ENCODE data around the gene ZNF385B.

Gene ZNF385B

GRCh38 chr2:179694963-179695362 lies 166.4 kb downstream of the ZNF385B start (continued):
- TF ChIP-seq GFI1B (tag by site-specific recombination; IDR thresholded peaks at IDR 0.05) (no peak), BCL11A (tag by site-specific recombination; IDR thresholded peaks at IDR 0.05; ENCODE audit: low read depth) (no peak), ZBTB44 (tag by site-specific recombination; IDR thresholded peaks at IDR 0.05) (no peak), EGR2 (tag by site-specific recombination; IDR thresholded peaks at IDR 0.05; ENCODE audit: low read depth) (no peak), ZNF18 (tag by site-specific recombination; IDR thresholded peaks at IDR 0.05) (no peak), ZNF148 (tag by site-specific recombination; IDR thresholded peaks at IDR 0.05; ENCODE audit: borderline replicate concordance) (no peak)

GRCh38 chr2:179692610-179693009 lies 168.8 kb downstream of the ZNF385B start:
- Histone ChIP-seq H3K27ac (ENCODE audit: extremely low read depth, low read depth, low read length) (no peak overlapping the region), H3K9me3 (ENCODE audit: control insufficient read depth, insufficient read depth, low read depth, low read length) (no peaks in the 10 kb centered on the region), H3K36me3 (ENCODE audit: control insufficient read depth in 2 of 2, insufficient read depth in 1 of 2, low read length in 2 of 2) (no peaks in the 10 kb centered on the region), H3K4me1 (ENCODE audit: control insufficient read depth, insufficient read depth, low read length) (no peaks in the 10 kb centered on the region), H3K4me3 (ENCODE audit: low read depth, low read length) (no peak overlapping the region)
- CTCF ChIA-PET, result interaction anchor here (0.5 kb wide), 1 partner anchor 1273 kb away, joined by 3 read pairs; no protein-coding TSS in a partner anchor
- POLR2A ChIA-PET, result no interaction called here
- TF ChIP-seq ZNF423 (tag by site-specific recombination; IDR thresholded peaks at IDR 0.05) (no peak), ZNF221 (tag by site-specific recombination; IDR thresholded peaks at IDR 0.05; ENCODE audit: borderline replicate concordance) (no peak), ZFHX2 (tag by site-specific recombination; conservative IDR thresholded peaks at IDR 0.05) (no peak), SP2 (tag by site-specific recombination; IDR thresholded peaks at IDR 0.05) (no peak), ZNF488 (tag by site-specific recombination; IDR thresholded peaks at IDR 0.05) (no peak), ZNF776 (tag by site-specific recombination; IDR thresholded peaks at IDR 0.05; ENCODE audit: borderline replicate concordance) (no peak), ZBTB44 (tag by site-specific recombination; IDR thresholded peaks at IDR 0.05) (no peak), KLF17 (tag by site-specific recombination; IDR thresholded peaks at IDR 0.05) (no peak), ZNF544 (tag by site-specific recombination; IDR thresholded peaks at IDR 0.05) (no peak), ZNF843 (tag by site-specific recombination; IDR thresholded peaks at IDR 0.05) (no peak), ZNF654 (tag by site-specific recombination; IDR thresholded peaks at IDR 0.05; ENCODE audit: low read depth) (no peak), FEZF1 (tag by site-specific recombination; IDR thresholded peaks at IDR 0.05) (no peak), ZBTB26 (tag by site-specific recombination; optimal IDR thresholded peaks at IDR 0.05) (no peak), ZNF280C (tag by site-specific recombination; IDR thresholded peaks at IDR 0.05) (no peak), REPIN1 (tag by site-specific recombination; IDR thresholded peaks at IDR 0.05; ENCODE audit: low read depth) (no peak), ZNF302 (tag by site-specific recombination; IDR thresholded peaks at IDR 0.05; ENCODE audit: low read depth) (no peak), ZNF404 (tag by site-specific recombination; IDR thresholded peaks at IDR 0.05) (no peak), ZNF184 (tag by site-specific recombination; IDR thresholded peaks at IDR 0.05) (no peak), ZBTB8A (tag by site-specific recombination; IDR thresholded peaks at IDR 0.05) (no peak)
